ENCODE results near the gene SSB.

DNA sequence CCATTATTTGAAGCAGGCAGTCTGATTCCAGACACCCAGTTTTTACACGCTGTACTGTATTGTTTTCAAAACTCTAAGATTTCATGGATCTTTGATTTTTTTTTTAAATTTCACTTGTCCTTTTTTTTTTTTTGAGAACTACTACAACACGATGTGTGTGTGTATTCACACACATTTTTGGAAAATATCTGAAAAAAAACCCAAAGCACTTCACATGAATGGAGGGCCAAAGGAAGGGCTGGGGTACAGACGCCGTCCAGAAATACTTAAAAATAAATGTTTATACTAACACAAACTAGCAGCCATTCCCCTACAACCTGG lies 314 bp upstream of the SSB start:
- no peak for TF ChIP-seq POLR2A (IDR thresholded peaks at IDR 0.05)
- TF ChIP-seq POLR2AphosphoS5 (IDR thresholded peaks at IDR 0.05), result no peak
- TF ChIP-seq, protein P1, sequence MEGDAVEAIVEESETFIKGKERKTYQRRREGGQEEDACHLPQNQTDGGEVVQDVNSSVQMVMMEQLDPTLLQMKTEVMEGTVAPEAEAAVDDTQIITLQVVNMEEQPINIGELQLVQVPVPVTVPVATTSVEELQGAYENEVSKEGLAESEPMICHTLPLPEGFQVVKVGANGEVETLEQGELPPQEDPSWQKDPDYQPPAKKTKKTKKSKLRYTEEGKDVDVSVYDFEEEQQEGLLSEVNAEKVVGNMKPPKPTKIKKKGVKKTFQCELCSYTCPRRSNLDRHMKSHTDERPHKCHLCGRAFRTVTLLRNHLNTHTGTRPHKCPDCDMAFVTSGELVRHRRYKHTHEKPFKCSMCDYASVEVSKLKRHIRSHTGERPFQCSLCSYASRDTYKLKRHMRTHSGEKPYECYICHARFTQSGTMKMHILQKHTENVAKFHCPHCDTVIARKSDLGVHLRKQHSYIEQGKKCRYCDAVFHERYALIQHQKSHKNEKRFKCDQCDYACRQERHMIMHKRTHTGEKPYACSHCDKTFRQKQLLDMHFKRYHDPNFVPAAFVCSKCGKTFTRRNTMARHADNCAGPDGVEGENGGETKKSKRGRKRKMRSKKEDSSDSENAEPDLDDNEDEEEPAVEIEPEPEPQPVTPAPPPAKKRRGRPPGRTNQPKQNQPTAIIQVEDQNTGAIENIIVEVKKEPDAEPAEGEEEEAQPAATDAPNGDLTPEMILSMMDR (IDR thresholded peaks at IDR 0.05), result no peak
